NCI-H1092 (cell line): ENCODE results near the gene KRTAP2-3.
"Not testable (repeated sequence)": the region's sequence is repeated elsewhere in the genome, so short reads cannot be mapped to it uniquely, and the experiment has no call there.

Source experiments
- DNase-seq: peaks from one replicate; lab custom pipeline; 2025; lab: John Stamatoyannopoulos, UW

Gene KRTAP2-3, protein sequence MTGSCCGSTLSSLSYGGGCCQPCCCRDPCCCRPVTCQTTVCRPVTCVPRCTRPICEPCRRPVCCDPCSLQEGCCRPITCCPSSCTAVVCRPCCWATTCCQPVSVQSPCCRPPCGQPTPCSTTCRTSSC

GRCh38 chr17:41060052-41060604 is at the start of gene KRTAP2-3:
Gene KRTAP2-3 (minus strand): TSS chr17:41060114. CDS start chr17:41060050, 64 bp downstream.
- DNase-seq, result no peak

- not testable (repeated sequence) for DNase-seq
These were observed 48.9 kb upstream of the KRTAP2-3 start for GRCh38 chr17:41108728-41109386.

- DNase-seq, result no peak
These were observed 48.1 kb upstream of the KRTAP2-3 start for GRCh38 chr17:41107941-41108450.

DNA sequence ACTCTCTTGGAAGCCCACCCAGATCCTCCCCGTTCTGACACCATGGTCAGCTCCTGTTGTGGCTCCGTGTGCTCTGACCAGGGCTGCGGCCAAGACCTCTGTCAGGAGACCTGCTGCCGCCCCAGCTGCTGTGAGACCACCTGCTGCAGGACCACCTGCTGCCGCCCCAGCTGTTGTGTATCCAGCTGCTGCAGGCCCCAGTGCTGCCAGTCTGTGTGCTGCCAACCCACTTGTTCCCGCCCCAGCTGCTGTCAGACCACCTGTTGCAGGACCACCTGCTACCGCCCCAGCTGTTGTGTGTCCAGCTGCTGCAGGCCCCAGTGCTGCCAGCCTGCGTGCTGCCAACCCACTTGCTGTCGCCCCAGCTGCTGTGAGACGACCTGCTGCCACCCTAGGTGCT is 45.4 kb upstream of the KRTAP2-3 start, which contains the start of gene KRTAP4-9:
Gene KRTAP4-9, plus strand, starts transcription at position 43 of the 400 bp plus-strand sequence. Its CDS starts 0 bp downstream, at position 43.
- DNase-seq, result not testable (repeated sequence)

DNA sequence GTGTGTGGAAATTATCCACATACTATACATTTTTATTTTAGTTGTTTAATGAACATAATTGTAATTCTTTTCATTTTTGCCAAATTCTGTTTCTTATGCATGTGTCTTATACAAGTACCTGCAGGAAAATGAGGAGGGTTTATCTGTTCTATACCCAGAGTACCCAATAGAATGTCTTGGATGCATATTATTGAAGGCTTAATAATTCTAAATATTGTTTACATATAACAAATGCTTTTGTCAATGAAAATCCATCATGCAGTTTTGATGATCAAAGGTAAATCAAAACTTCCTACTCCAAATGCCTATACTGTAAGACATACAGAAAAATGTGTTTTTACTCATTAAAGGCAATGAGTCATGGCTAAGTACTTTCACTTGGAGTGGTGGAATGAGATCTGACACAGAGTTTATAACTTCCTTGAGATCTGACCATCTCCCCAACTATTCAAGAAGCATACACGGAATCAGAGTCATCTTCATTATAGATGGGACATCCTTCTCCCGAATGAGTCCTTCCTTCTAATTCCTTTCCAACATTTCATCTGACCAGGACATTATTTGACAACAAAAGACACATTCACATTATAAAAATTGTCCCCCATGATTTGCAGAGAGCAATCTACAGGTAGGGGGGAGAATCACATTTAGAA is 44.6 kb upstream of the KRTAP2-3 start:
- not testable (repeated sequence) for DNase-seq

GRCh38 chr17:41103896-41104295 is 44.0 kb upstream of the KRTAP2-3 start:
- DNase-seq, result no peak

DNA sequence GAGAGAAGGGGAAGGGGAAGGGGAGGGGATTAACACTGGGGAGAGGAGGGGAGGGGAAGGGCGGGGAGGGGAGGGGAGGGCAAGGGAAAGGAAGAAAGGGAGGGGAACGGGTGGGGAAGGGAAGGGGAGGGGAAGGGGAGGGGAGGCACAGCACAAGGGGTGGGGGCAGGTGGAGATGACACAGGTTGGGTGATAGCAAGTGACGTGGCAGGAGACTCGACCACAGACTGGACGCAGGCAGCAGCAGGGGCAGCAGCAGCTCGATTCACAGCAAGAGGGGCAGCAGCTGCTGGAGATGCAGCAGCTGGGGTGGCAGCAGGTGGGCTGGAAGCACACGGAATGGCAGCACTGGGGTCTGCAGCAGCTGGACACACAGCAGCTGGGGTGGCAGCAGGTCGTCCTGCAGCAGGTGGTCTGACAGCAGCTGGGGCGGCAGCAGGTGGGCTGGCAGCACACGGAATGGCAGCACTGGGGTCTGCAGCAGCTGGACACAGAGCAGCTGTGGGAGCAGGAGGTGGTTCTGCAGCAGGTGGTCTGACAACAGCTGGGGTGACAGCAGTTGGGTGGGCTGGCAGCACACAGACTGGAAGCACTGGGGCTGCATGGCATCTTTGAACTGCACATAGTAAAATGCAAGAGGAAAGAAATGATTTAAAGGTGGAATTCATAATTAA is 41.8 kb upstream of the KRTAP2-3 start, which contains the start of gene KRTAP4-16:
Gene KRTAP4-16, minus strand, starts transcription at position 624 of the 674 bp plus-strand sequence. Its CDS starts 0 bp downstream, at position 624.
- DNase-seq, result no peak

DNA sequence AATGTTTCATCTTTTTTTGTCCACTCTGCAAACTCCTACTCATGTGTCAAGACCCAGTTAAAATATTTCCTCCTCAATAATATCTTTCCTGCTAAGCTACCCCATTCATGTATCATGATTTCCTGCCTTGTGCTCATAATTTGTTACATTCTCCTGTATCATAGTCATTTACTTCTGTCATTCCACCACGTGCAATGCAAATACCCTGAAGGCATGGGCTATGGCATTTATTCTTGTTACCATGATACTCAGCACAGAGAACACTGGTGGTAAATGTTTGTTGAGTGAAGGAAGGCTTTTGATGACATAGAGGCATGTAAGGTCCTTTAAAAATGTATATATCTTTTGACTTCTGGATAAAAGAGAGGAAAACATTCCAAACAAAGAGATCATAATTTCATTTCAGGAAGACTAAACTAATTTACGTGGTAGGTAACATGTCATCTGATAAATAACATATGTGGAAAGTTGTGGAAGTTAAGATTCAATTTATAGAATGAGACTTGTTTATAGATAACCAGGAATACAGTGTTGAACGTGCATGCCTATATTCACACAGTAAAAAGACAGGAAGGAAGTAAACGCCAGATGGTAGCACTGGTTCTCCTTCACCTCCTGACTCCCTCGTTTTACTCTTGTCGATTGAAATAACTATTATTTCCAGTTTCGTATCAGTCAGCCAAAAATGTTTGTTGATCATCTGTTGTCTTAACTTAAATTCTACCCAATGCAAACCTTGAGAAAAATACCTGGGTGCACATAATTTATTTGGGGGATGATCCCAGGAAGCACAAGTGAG is 40.0 kb upstream of the KRTAP2-3 start:
- DNase-seq, result not testable (repeated sequence)

- DNase-seq, result no peak
These were observed 38.6 kb upstream of the KRTAP2-3 start for GRCh38 chr17:41098481-41098880.

DNA sequence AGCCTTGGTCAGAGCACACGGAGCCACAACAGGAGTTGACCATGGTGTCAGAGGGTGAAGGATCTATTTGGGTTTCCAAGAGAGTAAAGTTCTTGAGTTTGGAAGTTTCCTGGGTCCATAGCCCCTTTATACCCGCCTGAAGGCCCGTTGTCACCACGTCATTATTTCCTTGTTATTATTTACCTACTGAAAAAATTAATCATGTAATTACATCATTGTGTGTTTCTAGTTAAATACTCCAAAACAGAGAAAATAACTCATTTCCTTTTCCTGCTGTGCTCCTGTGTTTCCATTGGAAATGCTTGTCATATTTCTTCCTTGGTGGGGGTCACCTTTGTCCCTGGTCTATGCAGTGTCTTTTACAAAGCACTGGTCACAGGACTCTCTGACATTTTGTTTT is 38.1 kb upstream of the KRTAP2-3 start, which contains the start of gene KRTAP4-8:
Gene KRTAP4-8, minus strand, starts transcription at position 101 of the 400 bp plus-strand sequence. Its CDS starts 58 bp downstream, at position 43.
- DNase-seq, result no peak

- no peak for DNase-seq
These were observed 36.1 kb upstream of the KRTAP2-3 start for GRCh38 chr17:41096055-41096454.

DNA sequence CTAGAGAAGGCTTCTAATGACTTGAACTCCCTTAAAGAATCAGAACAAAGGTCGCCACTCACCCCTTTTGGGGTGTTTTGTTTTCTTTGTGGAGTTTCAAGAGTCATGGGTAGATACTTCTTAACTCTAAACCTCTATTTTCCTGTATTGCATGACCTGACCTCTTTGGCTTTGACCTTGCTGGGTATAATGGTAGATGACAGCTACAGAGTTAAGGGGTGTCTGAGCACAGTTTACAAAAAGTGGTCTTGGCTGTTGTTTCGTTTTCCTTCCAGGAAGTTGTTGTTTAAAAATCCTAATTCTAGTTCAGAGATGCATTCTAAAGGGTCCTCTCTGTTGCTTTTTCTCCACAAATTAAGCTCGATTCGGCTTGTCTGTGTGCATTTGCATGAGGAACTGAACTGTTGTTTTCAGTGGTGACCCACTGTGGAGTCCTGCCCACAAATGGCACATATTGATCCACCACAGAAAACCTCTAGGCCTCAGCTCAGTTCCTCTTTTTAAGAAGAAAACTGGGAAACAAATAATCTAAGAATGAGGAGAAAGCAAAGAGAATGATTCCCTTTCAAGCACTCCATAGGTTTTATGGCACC is 28.9 kb upstream of the KRTAP2-3 start:
- not testable (repeated sequence) for DNase-seq

DNA sequence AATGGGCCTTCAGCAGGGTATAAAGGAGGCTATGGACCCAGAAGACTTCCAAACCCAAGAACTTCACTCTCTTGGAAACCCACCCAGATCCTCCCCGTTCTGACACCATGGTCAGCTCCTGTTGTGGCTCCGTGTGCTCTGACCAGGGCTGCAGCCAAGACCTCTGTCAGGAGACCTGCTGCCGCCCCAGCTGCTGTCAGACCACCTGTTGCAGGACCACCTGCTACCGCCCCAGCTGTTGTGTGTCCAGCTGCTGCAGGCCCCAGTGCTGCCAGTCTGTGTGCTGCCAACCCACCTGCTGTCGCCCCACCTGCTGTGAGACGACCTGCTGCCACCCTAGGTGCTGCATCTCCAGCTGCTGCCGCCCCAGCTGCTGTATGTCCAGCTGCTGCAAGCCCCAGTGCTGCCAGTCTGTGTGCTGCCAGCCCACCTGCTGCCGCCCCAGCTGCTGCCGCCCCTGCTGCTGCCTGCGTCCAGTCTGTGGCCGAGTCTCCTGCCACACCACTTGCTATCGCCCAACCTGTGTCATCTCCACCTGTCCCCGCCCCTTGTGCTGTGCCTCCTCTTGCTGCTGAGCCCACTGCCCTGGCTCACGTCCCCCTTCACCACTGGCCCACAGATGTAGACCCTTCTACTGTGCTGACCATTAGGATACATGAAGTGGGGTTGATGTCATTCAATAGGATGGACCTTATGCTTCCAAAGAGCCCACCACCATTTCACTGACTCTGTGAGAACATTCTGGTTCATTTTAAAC is 24.4 kb upstream of the KRTAP2-3 start, which contains the start of gene KRTAP4-7:
Gene KRTAP4-7, plus strand, starts transcription at position 51 of the 757 bp plus-strand sequence. Its CDS starts 57 bp downstream, at position 108.
- DNase-seq, result not testable (repeated sequence)

- not testable (repeated sequence) for DNase-seq
These were observed 23.5 kb upstream of the KRTAP2-3 start for GRCh38 chr17:41083427-41083826.

DNA sequence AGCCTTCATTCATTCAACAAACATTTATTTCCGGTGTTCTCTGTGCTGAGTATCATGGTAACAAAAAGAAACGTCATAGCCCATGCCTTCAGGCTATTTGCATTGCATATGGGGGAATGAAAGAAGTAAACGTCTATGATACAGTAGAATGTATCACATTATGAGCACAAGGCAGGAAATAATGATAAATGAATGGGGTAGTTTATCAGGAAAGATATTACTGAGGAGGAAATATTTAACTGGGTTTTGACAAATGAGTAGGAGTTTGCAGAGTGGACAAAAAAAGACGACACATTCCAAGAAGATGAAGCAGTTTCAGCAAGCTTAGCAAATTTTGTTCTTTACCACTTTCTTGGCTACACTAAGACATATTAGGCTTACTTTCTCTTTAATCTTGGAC is 22.7 kb upstream of the KRTAP2-3 start:
- DNase-seq, result no peak

GRCh38 chr17:41076788-41077187 is 16.9 kb upstream of the KRTAP2-3 start:
- DNase-seq, result no peak

- DNase-seq, result no peak
These were observed 13.8 kb upstream of the KRTAP2-3 start for GRCh38 chr17:41073676-41074075.

DNA sequence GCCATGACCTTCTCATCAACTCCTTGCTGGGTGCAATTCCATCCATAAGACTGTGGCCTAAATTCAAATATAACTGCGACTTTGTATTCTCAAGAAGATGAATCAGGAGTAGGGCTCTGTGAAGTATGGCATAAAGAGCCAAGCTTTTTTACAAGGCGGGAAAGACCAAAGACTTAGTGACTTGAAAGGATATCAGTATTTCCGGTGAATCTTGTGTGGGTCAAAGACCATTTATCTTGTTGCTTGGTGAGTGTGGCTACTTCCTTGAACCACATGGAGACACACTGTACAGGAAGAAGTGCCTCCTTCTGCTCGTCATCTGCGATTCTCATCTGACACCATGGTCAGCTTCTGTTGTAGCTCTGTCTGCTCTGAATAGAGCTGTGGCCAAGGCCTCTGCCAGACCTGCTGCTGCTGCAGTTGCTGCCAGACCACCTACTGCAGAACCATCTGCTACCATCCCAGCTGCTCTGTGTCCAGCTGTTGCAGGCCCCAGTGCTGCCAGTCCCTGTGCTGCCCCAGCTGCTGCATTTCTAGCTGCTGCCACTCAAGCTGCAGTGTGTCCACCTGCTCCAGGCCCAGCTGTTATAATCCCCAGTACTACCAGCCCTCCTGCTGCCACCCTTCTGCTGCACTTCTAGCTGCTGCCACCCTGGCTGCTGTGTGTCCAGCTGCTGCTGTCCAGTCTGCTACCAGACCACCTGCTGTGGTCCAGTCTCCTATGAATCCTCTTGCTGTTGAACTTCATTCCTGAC is 11.9 kb upstream of the KRTAP2-3 start:
- DNase-seq, result no peak

DNA sequence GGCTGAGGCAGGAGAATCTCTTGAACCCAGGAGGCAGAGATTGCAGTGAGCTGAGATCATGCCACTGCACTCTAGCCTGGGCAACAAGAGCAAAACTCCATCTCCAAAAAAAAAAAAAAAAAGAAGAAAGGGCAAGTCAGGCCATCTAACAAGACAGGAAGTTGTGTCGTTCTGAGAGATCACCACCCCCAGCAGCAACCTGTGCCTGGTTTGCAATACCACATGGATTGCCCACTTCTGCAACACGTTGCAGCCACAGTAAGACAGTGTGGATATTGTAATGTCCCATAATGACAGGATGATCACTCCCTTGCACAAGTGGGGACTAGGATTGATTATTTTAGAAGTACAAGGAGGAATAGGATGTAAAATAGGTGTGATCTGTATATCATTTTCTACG is 9.1 kb upstream of the KRTAP2-3 start:
- no peak for DNase-seq
